GM12878 (cell line): ENCODE results near the gene NEK2. TPM values are rescaled to one million over a fixed set of nuclear protein-coding genes. Genes with fewer than 3 reads are reported as not detected.

Experiments used
- ATF2 ChIP-seq: IDR thresholded peaks from 2 replicates; pipeline ENCODE4 v1.6.1; 2012; ENCODE audit warnings: low read length, inconsistent platforms
- ATF3 ChIP-seq: IDR thresholded peaks from 2 replicates; pipeline ENCODE4 v1.6.1; 2011; ENCODE audit warnings: low read depth, mild to moderate bottlenecking, low read length, moderate library complexity, borderline replicate concordance; ENCODE audit errors: extremely low read depth
- HDAC2 ChIP-seq: fragments of 200-600 bp; sonication (generic); IDR thresholded peaks from 2 replicates; pipeline ENCODE4 v1.6.1; 2017
- MYB ChIP-seq: fragments of 150-350 bp; IDR thresholded peaks from 2 replicates; pipeline ENCODE4 v1.6.1; 2014; ENCODE audit warnings: mild to moderate bottlenecking, low read depth, low read length, borderline replicate concordance
- POU2F2 ChIP-seq: IDR thresholded peaks from 3 replicates; pipeline ENCODE4 v1.6.1; 2011; ENCODE audit warnings: low read depth, mild to moderate bottlenecking, low read length, borderline replicate concordance
- SIN3A ChIP-seq: IDR thresholded peaks from 2 replicates; pipeline ENCODE4 v1.6.1; 2012; ENCODE audit warnings: low read depth, low read length, improper control_type of control experiment
- ZNF687 ChIP-seq: fragments of 450-650 bp; IDR thresholded peaks from 2 replicates; pipeline ENCODE4 v1.6.1; 2017; ENCODE audit warnings: mild to moderate bottlenecking, moderate library complexity
- polyA plus RNA-seq, 11 experiments: library from polyadenylated mRNA; depleted of rRNA in 4 of 11; unstranded in 6 of 11; stranded (reverse) in 5 of 11; fragments of >200 nt; fragmentation: Nextera tagmentation in 4 of 11; fragmentation: Illumina TruSeq in 1 of 11; extraction: Ambion mirVana in 4 of 11; extraction: Trizol in 1 of 11; gene quantifications; 1 replicate in 1 of 11; 2 replicates in 10 of 11; pipeline versions ENCODE4 v1.2.1 to v1.2.3, GENCODE V29; 2011 to 2016; ENCODE audit warnings: inconsistent platforms in 2 of 11, missing spikeins in 2 of 11, low read depth in 1 of 11
- total RNA-seq, 4 experiments: library from RNA; depleted of rRNA in 3 of 4; stranded (reverse); fragments of >200 nt in 3 of 4; fragmentation: Illumina TruSeq in 1 of 4; extraction: Trizol in 1 of 4; gene quantifications; 2 replicates each; pipeline versions ENCODE4 v1.2.1 to v1.2.3, GENCODE V29; 2013 to 2021
- TF ChIP-seq, protein P1 (sequence below): IDR thresholded peaks from 2 replicates; pipeline ENCODE4 v1.6.1; 2012; ENCODE audit warnings: low read depth, low read length, improper control_type of control experiment

NEK2 gene
- total and polyA plus RNA-seq, 10 of the 15 experiments (the other 5 are each of a cell fraction or from before 2014, with no cell fraction given) = 16.7 to 49.7 (median 36.9) TPM

DNA sequence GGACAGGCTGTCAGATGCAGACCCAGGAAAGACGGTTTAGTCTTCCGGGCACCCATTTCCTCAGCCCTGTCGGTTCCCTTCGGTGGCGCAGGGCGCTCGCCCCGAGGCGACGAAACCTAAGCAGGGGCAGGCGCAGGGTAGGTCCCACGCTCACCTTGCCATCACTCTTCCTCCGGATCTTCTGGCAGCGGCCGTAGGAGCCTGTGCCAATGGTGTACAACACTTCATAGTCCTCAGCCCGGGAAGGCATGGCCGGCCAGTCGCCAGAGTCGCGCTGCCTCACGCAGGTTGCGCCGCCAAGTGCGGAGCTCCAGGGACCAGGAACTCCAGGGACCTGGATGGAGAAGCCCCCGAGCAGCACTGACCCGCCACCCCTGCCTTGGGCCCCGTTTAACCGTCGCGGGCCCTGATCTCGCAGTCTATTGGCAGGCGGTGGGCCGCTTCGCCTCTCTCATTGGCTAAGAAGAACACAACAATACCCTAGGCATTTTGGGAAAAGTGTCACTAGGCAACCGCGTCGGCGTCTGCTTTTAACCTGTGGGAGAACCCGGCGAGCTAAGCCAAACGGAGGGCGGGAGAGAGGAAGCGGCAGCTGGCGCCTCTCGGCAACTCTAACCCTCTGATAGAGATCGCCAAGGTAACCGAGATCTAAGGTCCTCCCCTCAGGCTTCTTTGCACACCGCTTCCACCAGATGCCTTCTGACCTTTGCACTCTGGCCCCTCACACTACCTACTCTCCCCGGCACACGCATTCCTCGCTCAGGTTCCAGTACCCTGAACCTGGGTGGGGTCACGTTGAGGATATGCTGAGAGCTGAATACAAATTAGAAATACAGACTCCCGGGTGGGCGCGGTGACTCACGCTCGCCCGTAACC, at the start of gene NEK2 (continued):
- no peak for TF ChIP-seq ATF3
- no peak for TF ChIP-seq ATF2
- peak; percentile 99 for TF ChIP-seq SIN3A
- no peak for TF ChIP-seq ZNF687
- TF ChIP-seq HDAC2 = peak; percentile 91
- TF ChIP-seq, protein P1, sequence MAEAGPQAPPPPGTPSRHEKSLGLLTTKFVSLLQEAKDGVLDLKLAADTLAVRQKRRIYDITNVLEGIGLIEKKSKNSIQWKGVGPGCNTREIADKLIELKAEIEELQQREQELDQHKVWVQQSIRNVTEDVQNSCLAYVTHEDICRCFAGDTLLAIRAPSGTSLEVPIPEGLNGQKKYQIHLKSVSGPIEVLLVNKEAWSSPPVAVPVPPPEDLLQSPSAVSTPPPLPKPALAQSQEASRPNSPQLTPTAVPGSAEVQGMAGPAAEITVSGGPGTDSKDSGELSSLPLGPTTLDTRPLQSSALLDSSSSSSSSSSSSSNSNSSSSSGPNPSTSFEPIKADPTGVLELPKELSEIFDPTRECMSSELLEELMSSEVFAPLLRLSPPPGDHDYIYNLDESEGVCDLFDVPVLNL = peak; percentile 98
- TF ChIP-seq MYB = no peak
- TF ChIP-seq POU2F2 = 0 out of 3 replicates have a peak, but pooled peaks have one; percentile 11
